ENCODE data around the gene DSC2.
"Not testable (repeated sequence)": the region's sequence is repeated elsewhere in the genome, so short reads cannot be mapped to it uniquely, and the experiment has no call there.

DSC2 gene

GRCh38 chr18:31102025-31102684, at the start of gene DSC2:
DSC2 (minus strand) TSS chr18:31102421; CDS start chr18:31101971, 450 bp downstream.
- DNase-seq (ENCODE audit: low spot score), result no peak

- no peak for DNase-seq (ENCODE audit: low spot score)
These were observed 47.1 kb upstream of the DSC2 start for GRCh38 chr18:31149351-31149750.

GRCh38 chr18:31148600-31148999, 46.4 kb upstream of the DSC2 start:
- DNase-seq (ENCODE audit: low spot score), result no peak

- DNase-seq (ENCODE audit: low spot score), result no peak
These were observed 44.6 kb upstream of the DSC2 start for GRCh38 chr18:31146809-31147208.

GRCh38 chr18:31143025-31143424, 40.8 kb upstream of the DSC2 start:
- DNase-seq (ENCODE audit: low spot score), result no peak

- DNase-seq (ENCODE audit: low spot score), result no peak
These were observed 36.5 kb upstream of the DSC2 start for GRCh38 chr18:31138709-31139108.

GRCh38 chr18:31134988-31135529, 32.8 kb upstream of the DSC2 start:
- no peak for DNase-seq (ENCODE audit: low spot score)

GRCh38 chr18:31129398-31130115, 27.3 kb upstream of the DSC2 start:
- no peak for DNase-seq (ENCODE audit: low spot score)

- no peak for DNase-seq (ENCODE audit: low spot score)
These were observed 23.7 kb upstream of the DSC2 start for GRCh38 chr18:31125878-31126277.

GRCh38 chr18:31123125-31123524, 20.9 kb upstream of the DSC2 start:
- DNase-seq (ENCODE audit: low spot score), result not testable (repeated sequence)

GRCh38 chr18:31120594-31120993, 18.4 kb upstream of the DSC2 start:
- no peak for DNase-seq (ENCODE audit: low spot score)

- no peak for DNase-seq (ENCODE audit: low spot score)
These were observed 14.8 kb upstream of the DSC2 start for GRCh38 chr18:31116853-31117595.

- no peak for DNase-seq (ENCODE audit: low spot score)
These were observed 10.6 kb upstream of the DSC2 start for GRCh38 chr18:31112804-31113203.

- no peak for DNase-seq (ENCODE audit: low spot score)
These were observed 3.5 kb upstream of the DSC2 start for GRCh38 chr18:31105733-31106132.

GRCh38 chr18:31104444-31104843, 2.2 kb upstream of the DSC2 start:
- no peak for DNase-seq (ENCODE audit: low spot score)

- no peak for DNase-seq (ENCODE audit: low spot score)
These were observed 1.2 kb upstream of the DSC2 start for GRCh38 chr18:31103423-31103822.

GRCh38 chr18:31102941-31103340, 720 bp upstream of the DSC2 start:
- no peak for DNase-seq (ENCODE audit: low spot score)

- DNase-seq (ENCODE audit: low spot score), result no peak
These were observed 817 bp downstream of the DSC2 start for GRCh38 chr18:31101183-31102024.

- DNase-seq (ENCODE audit: low spot score), result no peak
These were observed 1.6 kb downstream of the DSC2 start for GRCh38 chr18:31100436-31101182.

- DNase-seq (ENCODE audit: low spot score), result no peak
These were observed 2.6 kb downstream of the DSC2 start for GRCh38 chr18:31099450-31100230.

Data from NAMALWA (cell line).